GM19372 (cell line): ENCODE data around the gene TEDC1.
"Not testable (repeated sequence)": the region's sequence is repeated elsewhere in the genome, so short reads cannot be mapped to it uniquely, and the experiment has no call there.

Source experiments
- ATAC-seq: cut with Tn5 transposase; IDR thresholded peaks from one replicate; pipeline ENCODE4 v1.9.1; 2021; ENCODE audit warnings: mild to moderate bottlenecking, low read depth, moderate library complexity; ENCODE audit not compliant: unreplicated experiment

Gene TEDC1

DNA sequence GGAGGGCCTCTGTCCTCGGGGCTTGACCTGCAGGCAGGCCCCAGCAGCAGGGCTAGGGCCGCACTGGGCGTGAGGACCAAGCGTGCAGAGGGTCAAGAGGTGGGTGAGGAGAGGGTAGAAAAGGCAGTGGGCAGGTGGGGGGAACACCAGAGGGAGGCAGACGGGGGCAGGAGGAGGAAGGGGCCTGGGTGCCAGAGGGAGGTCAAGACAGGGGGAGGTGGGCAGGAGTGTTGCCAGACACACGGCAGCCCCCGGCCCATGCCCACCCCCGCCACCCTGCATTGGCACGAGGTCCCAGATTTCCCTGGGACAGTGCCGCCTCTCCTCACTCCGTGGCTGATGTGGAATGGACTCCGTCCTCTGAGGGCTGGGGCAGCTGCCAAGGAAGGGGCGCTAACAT is 43.5 kb downstream of the TEDC1 start:
- ATAC-seq, result no peak

GRCh38 chr14:105536051-105536450 is 45.0 kb downstream of the TEDC1 start:
- no peak for ATAC-seq

- ATAC-seq, result no peak
Measured at GRCh38 chr14:105536691-105537579, 45.9 kb downstream of the TEDC1 start.

- ATAC-seq, result no peak
Measured at GRCh38 chr14:105537580-105538474, 46.8 kb downstream of the TEDC1 start.

DNA sequence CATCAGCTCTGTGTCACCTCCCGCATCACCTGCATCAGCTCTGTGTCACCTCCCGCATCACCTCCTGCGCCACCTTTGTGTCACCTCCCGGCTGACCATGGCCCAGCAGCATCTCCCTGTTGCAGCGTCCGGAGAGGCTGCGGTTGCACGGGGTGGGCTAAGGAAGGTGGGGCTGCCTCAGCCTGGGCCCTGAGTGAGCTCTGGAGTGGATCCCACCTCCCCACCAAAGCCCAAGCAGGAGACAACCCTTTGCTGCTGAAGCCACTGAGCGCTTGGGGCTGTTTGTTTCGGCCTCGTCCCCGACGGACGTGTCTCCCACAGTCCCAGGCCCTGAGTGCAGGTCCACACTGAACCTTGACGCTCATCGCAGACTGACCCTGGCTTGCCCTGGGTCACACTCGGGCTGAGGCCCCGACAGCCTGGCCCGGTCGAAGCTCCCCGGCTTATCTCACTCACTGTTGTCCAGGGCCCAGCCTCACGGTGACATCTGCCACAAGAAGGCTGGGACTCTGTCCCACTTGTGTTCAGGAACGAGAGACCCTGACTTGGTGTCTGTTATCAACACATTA is 47.5 kb downstream of the TEDC1 start:
- ATAC-seq, result no peak

DNA sequence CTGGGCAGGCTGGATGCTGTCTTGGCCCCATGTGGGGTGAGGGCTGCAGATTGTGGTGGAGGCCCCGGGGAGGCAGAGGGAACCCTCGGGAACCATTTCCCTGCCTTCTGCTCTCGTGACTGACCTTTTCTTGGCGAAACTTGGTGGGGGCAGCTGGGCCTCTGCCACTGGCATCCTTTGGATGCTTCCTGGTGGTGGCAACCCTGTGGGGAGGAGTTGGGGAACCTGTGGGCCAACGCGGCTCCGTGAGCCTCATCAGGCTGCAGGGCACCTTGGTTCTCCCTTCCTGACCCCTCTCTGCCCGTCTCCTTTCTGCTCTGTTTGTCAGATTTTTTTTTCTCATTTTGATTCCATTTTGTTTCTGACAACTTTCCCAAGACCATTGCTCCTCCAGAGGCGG is 49.8 kb downstream of the TEDC1 start:
- ATAC-seq, result no peak

- ATAC-seq, result no peak
Measured at GRCh38 chr14:105541218-105541875, 50.3 kb downstream of the TEDC1 start.

DNA sequence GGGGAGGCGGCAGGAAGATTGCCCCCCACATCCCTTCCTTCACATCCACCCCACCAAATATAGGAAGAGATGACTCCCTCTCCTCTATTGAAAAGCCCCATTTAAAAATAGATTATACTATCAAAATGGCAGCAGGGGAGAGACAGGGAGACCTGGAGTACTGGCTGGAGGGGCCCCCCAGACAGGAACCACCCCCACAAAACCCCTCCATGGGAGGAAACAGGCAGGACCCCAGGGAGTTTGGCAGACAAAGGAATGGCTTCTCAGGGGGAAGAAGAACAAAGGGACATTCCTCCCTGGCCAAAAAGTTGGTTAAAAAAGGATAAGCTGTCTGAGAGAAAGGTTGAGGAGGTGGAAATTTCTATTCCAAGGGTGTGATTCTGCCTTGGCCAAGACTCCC is 54.6 kb downstream of the TEDC1 start:
- not testable (repeated sequence) for ATAC-seq

DNA sequence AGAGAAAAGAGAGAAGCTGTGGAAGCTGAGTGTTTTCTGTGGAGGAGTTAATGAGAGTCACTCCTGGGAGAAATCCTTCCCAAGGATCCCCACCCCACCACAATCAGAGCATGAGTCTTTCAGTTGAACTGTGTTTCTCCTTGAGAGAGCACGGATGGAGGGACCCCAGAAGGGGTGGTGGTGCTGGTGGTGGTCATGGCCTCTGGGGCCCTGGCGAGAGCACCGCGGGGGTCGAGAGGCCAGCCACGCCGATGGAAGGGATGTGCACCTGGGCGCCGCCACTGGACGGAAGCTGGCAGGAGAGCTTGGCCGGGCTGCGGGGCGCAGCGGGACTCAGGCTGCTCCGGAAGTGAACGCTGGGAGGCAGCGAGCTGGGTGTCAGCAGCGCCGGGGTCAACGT is 55.4 kb downstream of the TEDC1 start:
- ATAC-seq, result not testable (repeated sequence)

GRCh38 chr14:105547072-105547471 is 56.0 kb downstream of the TEDC1 start:
- ATAC-seq, result not testable (repeated sequence)

GRCh38 chr14:105547741-105548169 is 56.7 kb downstream of the TEDC1 start:
- ATAC-seq, result no peak
